OCI-LY1 (cell line): ENCODE results near the gene TLE2.

Source experiments
- H2AFZ ChIP-seq: fragments of 200-600 bp; sonication (generic), shearing (Covaris generic); 2 replicates; pipeline ENCODE4 v1.6.0; 2014; ENCODE audit warnings: antibody characterized with exemption, mild to moderate bottlenecking, low read length
- H3F3A ChIP-seq: fragments of 200-600 bp; sonication (generic), shearing (Covaris generic); 2 replicates; pipeline ENCODE4 v1.6.0; 2014; ENCODE audit warnings: mild to moderate bottlenecking, antibody characterized with exemption, low read length, moderate library complexity; ENCODE audit not compliant: insufficient read depth
- H3K27ac ChIP-seq: fragments of 200-600 bp; sonication (generic); 2 replicates; pipeline ENCODE4 v1.5.1; 2014; ENCODE audit warnings: low read length, mixed run types, mild to moderate bottlenecking, low read depth; ENCODE audit not compliant: poor library complexity, severe bottlenecking
- H3K27me3 ChIP-seq: fragments of 200-600 bp; sonication (generic); 2 replicates; pipeline ENCODE4 v1.6.0; 2014; ENCODE audit warnings: antibody characterized with exemption, mild to moderate bottlenecking, low read length, moderate library complexity; ENCODE audit not compliant: insufficient read depth
- H3K36me3 ChIP-seq: fragments of 200-600 bp; sonication (generic); 2 replicates; pipeline ENCODE4 v1.6.1; 2014; ENCODE audit warnings: mild to moderate bottlenecking, antibody characterized with exemption, low read length, moderate library complexity, mixed read lengths; ENCODE audit not compliant: insufficient read depth
- H3K4me1 ChIP-seq: fragments of 200-600 bp; sonication (generic); 2 replicates; pipeline ENCODE4 v1.5.1; 2014; ENCODE audit warnings: mild to moderate bottlenecking, low read length, moderate library complexity; ENCODE audit not compliant: insufficient read depth, severe bottlenecking
- H3K4me2 ChIP-seq: fragments of 200-600 bp; sonication (generic), shearing (Covaris generic); 2 replicates; pipeline ENCODE4 v1.6.1; 2014; ENCODE audit warnings: low read length
- H3K4me3 ChIP-seq: fragments of 200-600 bp; sonication (generic); 2 replicates; pipeline ENCODE4 v1.5.1; 2014; ENCODE audit warnings: low read length, low read depth, mild to moderate bottlenecking, mixed read lengths; ENCODE audit not compliant: poor library complexity, severe bottlenecking
- H3K79me2 ChIP-seq: fragments of 200-600 bp; shearing (Covaris generic); 2 replicates; pipeline ENCODE4 v1.6.1; 2016; ENCODE audit warnings: mixed run types, low read length, mixed read lengths; ENCODE audit not compliant: insufficient read depth
- H3K9ac ChIP-seq: fragments of 200-600 bp; sonication (generic), shearing (Covaris generic); 2 replicates; pipeline ENCODE4 v1.6.1; 2014; ENCODE audit warnings: mild to moderate bottlenecking, low read length, mixed read lengths
- H3K9me2 ChIP-seq: fragments of 200-600 bp; sonication (generic), shearing (Covaris generic); 2 replicates; pipeline ENCODE4 v1.6.1; 2014; ENCODE audit warnings: low read depth, mild to moderate bottlenecking, low read length, mixed read lengths
- H3K9me3 ChIP-seq: fragments of 200-600 bp; shearing (Covaris generic); 2 replicates; pipeline ENCODE4 v1.6.1; 2014; ENCODE audit warnings: low read length, mixed read lengths
- H4K20me1 ChIP-seq: fragments of 200-600 bp; sonication (generic), shearing (Covaris generic); 2 replicates; pipeline ENCODE4 v1.6.0; 2016; ENCODE audit warnings: mild to moderate bottlenecking, low read length; ENCODE audit not compliant: insufficient read depth
- CTCF ChIP-seq: fragments of 200-600 bp; sonication (generic), shearing (Covaris generic); IDR thresholded peaks from 2 replicates; pipeline ENCODE4 v1.5.1; 2017; ENCODE audit warnings: mild to moderate bottlenecking, antibody characterized with exemption, low read length, moderate library complexity, mixed read lengths
- EZH2 ChIP-seq: fragments of 200-600 bp; sonication (generic), shearing (Covaris generic); IDR thresholded peaks from 2 replicates; pipeline ENCODE4 v1.8.0; 2017; ENCODE audit warnings: borderline replicate concordance, mixed run types, mild to moderate bottlenecking, antibody characterized with exemption, low read length, moderate library complexity, mixed read lengths

TLE2 gene

GRCh38 chr19:3036119-3036976, 7.3 kb upstream of the TLE2 start:
- TF ChIP-seq EZH2, result no peak
- TF ChIP-seq CTCF, result no peak
- Histone ChIP-seq H4K20me1 (no peaks in the 10 kb centered on the region), H3K27ac (no peak overlapping the region), H3K4me2 (peak overlapping the region; percentile 92), H3K79me2 (no peaks in the 10 kb centered on the region), H3K36me3 (no peaks in the 10 kb centered on the region), H3F3A (no peaks in the 10 kb centered on the region), H3K9me2 (no peaks in the 10 kb centered on the region), H3K9ac (peak overlapping the region; percentile 62), H3K4me3 (peak overlapping the region; percentile 65), H3K4me1 (peaks cover 15% of the 10 kb centered on the region), H3K9me3 (no peaks in the 10 kb centered on the region), H2AFZ (peak overlapping the region; percentile 56; the same call in 1 of the 2 replicates), H3K27me3 (peaks cover 31% of the 10 kb centered on the region)

- Histone ChIP-seq H3K9me2 (no peaks in the 10 kb centered on the region), H3K4me2 (peak overlapping the region; percentile 92), H3K36me3 (no peaks in the 10 kb centered on the region), H4K20me1 (no peaks in the 10 kb centered on the region), H3K27ac (no peak overlapping the region), H3K9me3 (no peaks in the 10 kb centered on the region), H3K9ac (peak overlapping the region; percentile 62), H3K4me1 (peaks cover 15% of the 10 kb centered on the region), H3K79me2 (no peaks in the 10 kb centered on the region), H3F3A (no peaks in the 10 kb centered on the region), H2AFZ (peak overlapping the region; percentile 56; the same call in 1 of the 2 replicates), H3K4me3 (peak overlapping the region; percentile 65), H3K27me3 (peaks cover 31% of the 10 kb centered on the region)
- no peak for TF ChIP-seq EZH2
- no peak for TF ChIP-seq CTCF
Measured at GRCh38 chr19:3035542-3036118, 6.5 kb upstream of the TLE2 start.

GRCh38 chr19:3034656-3035541, 5.8 kb upstream of the TLE2 start:
- Histone ChIP-seq H3K79me2 (no peaks in the 10 kb centered on the region), H3K9me3 (no peaks in the 10 kb centered on the region), H3K9ac (peak overlapping the region; percentile 12; the same call in 1 of the 2 replicates), H3K27me3 (peaks cover 30% of the 10 kb centered on the region), H3K9me2 (no peaks in the 10 kb centered on the region), H4K20me1 (no peaks in the 10 kb centered on the region), H3K4me3 (peak overlapping the region; percentile 50), H3K36me3 (no peaks in the 10 kb centered on the region), H2AFZ (no peak overlapping the region), H3F3A (no peaks in the 10 kb centered on the region), H3K4me1 (peaks cover 15% of the 10 kb centered on the region), H3K27ac (no peak overlapping the region), H3K4me2 (peak overlapping the region; percentile 92)
- no peak for TF ChIP-seq EZH2
- no peak for TF ChIP-seq CTCF
